ENCODE data around the gene SSH2. TPM values are rescaled to one million over a fixed set of nuclear protein-coding genes. Genes with fewer than 3 reads are reported as not detected.
A peak's percentile ranks its signal among the peaks of the same experiment; 100 is the strongest.

SSH2 gene
- total RNA-seq, 1 experiment from 2014 or later = 22.9 TPM

GRCh38 chr17:29844339-29845048 lies 85.5 kb downstream of the SSH2 start:
- no peak for DNase-seq
- Mint-ChIP-seq H3K27ac (ENCODE audit: unreplicated experiment) (no peak overlapping the region), H3K9me3 (ENCODE audit: low read depth, unreplicated experiment) (no peaks in the 10 kb centered on the region), H3K4me1 (ENCODE audit: low read depth, unreplicated experiment) (peaks cover 10% of the 10 kb centered on the region), H3K36me3 (ENCODE audit: insufficient read depth, unreplicated experiment) (no peaks in the 10 kb centered on the region), H3K4me3 (ENCODE audit: low read depth, unreplicated experiment) (no peak overlapping the region), H3K27me3 (ENCODE audit: unreplicated experiment) (no peaks in the 10 kb centered on the region)
- intact Hi-C loops (cut with micrococcal nuclease; ENCODE audit: unreplicated experiment) = no loop called here
- BruUV-seq (replicated peaks) = no TSS peak
- TF ChIP-seq CTCF (IDR thresholded peaks at IDR 0.05; ENCODE audit: unreplicated experiment) = no peak
- CTCF ChIA-PET = no interaction called here

GRCh38 chr17:29840884-29841283 lies 89.1 kb downstream of the SSH2 start:
- no peaks in the 10 kb centered on the region for H3K27me3 Mint-ChIP-seq (ENCODE audit: unreplicated experiment)
- no TSS peak for BruUV-seq (replicated peaks)
- intact Hi-C loops (cut with micrococcal nuclease; ENCODE audit: unreplicated experiment) = no loop called here
- no peak for DNase-seq
- peaks cover 10% of the 10 kb centered on the region for H3K4me1 Mint-ChIP-seq (ENCODE audit: low read depth, unreplicated experiment)
- no peaks in the 10 kb centered on the region for H3K36me3 Mint-ChIP-seq (ENCODE audit: insufficient read depth, unreplicated experiment)
- no peak for TF ChIP-seq CTCF (IDR thresholded peaks at IDR 0.05; ENCODE audit: unreplicated experiment)
- no peak overlapping the region for H3K4me3 Mint-ChIP-seq (ENCODE audit: low read depth, unreplicated experiment)
- H3K9me3 Mint-ChIP-seq (ENCODE audit: low read depth, unreplicated experiment) = no peaks in the 10 kb centered on the region
- CTCF ChIA-PET = interaction anchor here (0.9 kb wide), 1 partner anchor 9 kb away, joined by 11 read pairs; no protein-coding TSS in a partner anchor
- no peak overlapping the region for H3K27ac Mint-ChIP-seq (ENCODE audit: unreplicated experiment)

GRCh38 chr17:29839656-29840055 lies 90.4 kb downstream of the SSH2 start:
- H3K27me3 Mint-ChIP-seq (ENCODE audit: unreplicated experiment) = no peaks in the 10 kb centered on the region
- intact Hi-C loops (cut with micrococcal nuclease; ENCODE audit: unreplicated experiment) = no loop called here
- no peak overlapping the region for H3K27ac Mint-ChIP-seq (ENCODE audit: unreplicated experiment)
- H3K4me3 Mint-ChIP-seq (ENCODE audit: low read depth, unreplicated experiment) = no peak overlapping the region
- H3K36me3 Mint-ChIP-seq (ENCODE audit: insufficient read depth, unreplicated experiment) = no peaks in the 10 kb centered on the region
- CTCF ChIA-PET = interaction anchor here (0.7 kb wide), 1 partner anchor 29 kb away, joined by 3 read pairs; no protein-coding TSS in a partner anchor
- BruUV-seq (replicated peaks) = no TSS peak
- peaks cover 13% of the 10 kb centered on the region for H3K4me1 Mint-ChIP-seq (ENCODE audit: low read depth, unreplicated experiment)
- TF ChIP-seq CTCF (IDR thresholded peaks at IDR 0.05; ENCODE audit: unreplicated experiment) = no peak
- no peak for DNase-seq
- H3K9me3 Mint-ChIP-seq (ENCODE audit: low read depth, unreplicated experiment) = no peaks in the 10 kb centered on the region

GRCh38 chr17:29838961-29839360 lies 91.1 kb downstream of the SSH2 start:
- CTCF ChIA-PET = interaction anchor here (0.6 to 0.7 kb wide), 2 partner anchors 28 to 89 kb away, joined by 3 read pairs; no protein-coding TSS in a partner anchor
- no peaks in the 10 kb centered on the region for H3K36me3 Mint-ChIP-seq (ENCODE audit: insufficient read depth, unreplicated experiment)
- peaks cover 8% of the 10 kb centered on the region for H3K4me1 Mint-ChIP-seq (ENCODE audit: low read depth, unreplicated experiment)
- DNase-seq = peak; percentile 20
- H3K9me3 Mint-ChIP-seq (ENCODE audit: low read depth, unreplicated experiment) = no peaks in the 10 kb centered on the region
- no peak overlapping the region for H3K4me3 Mint-ChIP-seq (ENCODE audit: low read depth, unreplicated experiment)
- H3K27ac Mint-ChIP-seq (ENCODE audit: unreplicated experiment) = no peak overlapping the region
- BruUV-seq (replicated peaks) = no TSS peak
- intact Hi-C loops (cut with micrococcal nuclease; ENCODE audit: unreplicated experiment) = no loop called here
- TF ChIP-seq CTCF (IDR thresholded peaks at IDR 0.05; ENCODE audit: unreplicated experiment) = no peak
- no peaks in the 10 kb centered on the region for H3K27me3 Mint-ChIP-seq (ENCODE audit: unreplicated experiment)

All from Calu3 (cell line).